ENCODE measurements around the gene GPR18. TPM values are rescaled to one million over a fixed set of nuclear protein-coding genes. Genes with fewer than 3 reads are reported as not detected.
"Not testable (repeated sequence)": the region's sequence is repeated elsewhere in the genome, so short reads cannot be mapped to it uniquely, and the experiment has no call there.

Gene GPR18
- total RNA-seq, 1 donor from 2014 or later = not detected

GRCh38 chr13:99237981-99238662 lies 20.1 kb downstream of the GPR18 start:
- no peak for TF ChIP-seq CTCF (IDR thresholded peaks at IDR 0.05; ENCODE audit: insufficient read depth, low read length, poor library complexity, severe bottlenecking)
- Histone ChIP-seq H3K27me3 (ENCODE audit: control insufficient read depth, insufficient read depth, low read length) (no peaks in the 10 kb centered on the region), H3K36me3 (ENCODE audit: control insufficient read depth, insufficient read depth, low read length) (no peaks in the 10 kb centered on the region), H3K4me3 (ENCODE audit: low read depth, low read length) (no peak overlapping the region)
- no peak for DNase-seq (ENCODE audit: low read depth)

- Histone ChIP-seq H3K27me3 (ENCODE audit: control insufficient read depth, insufficient read depth, low read length) (no peaks in the 10 kb centered on the region), H3K36me3 (ENCODE audit: control insufficient read depth, insufficient read depth, low read length) (no peaks in the 10 kb centered on the region), H3K4me3 (ENCODE audit: low read depth, low read length) (no peak overlapping the region)
- no peak for DNase-seq (ENCODE audit: low read depth)
- TF ChIP-seq CTCF (IDR thresholded peaks at IDR 0.05; ENCODE audit: insufficient read depth, low read length, poor library complexity, severe bottlenecking) = no peak
Observed at GRCh38 chr13:99231721-99232120, 26.5 kb downstream of the GPR18 start.

- Histone ChIP-seq H3K27me3 (ENCODE audit: control insufficient read depth, insufficient read depth, low read length) (no peaks in the 10 kb centered on the region), H3K4me3 (ENCODE audit: low read depth, low read length) (no peak overlapping the region), H3K36me3 (ENCODE audit: control insufficient read depth, insufficient read depth, low read length) (no peaks in the 10 kb centered on the region)
- TF ChIP-seq CTCF (IDR thresholded peaks at IDR 0.05; ENCODE audit: insufficient read depth, low read length, poor library complexity, severe bottlenecking) = no peak
- no peak for DNase-seq (ENCODE audit: low read depth)
Observed at GRCh38 chr13:99230991-99231390, 27.2 kb downstream of the GPR18 start.

- not testable (repeated sequence) for H3K4me3 ChIP-seq (ENCODE audit: low read depth, low read length); H3K36me3 ChIP-seq (ENCODE audit: control insufficient read depth, insufficient read depth, low read length); H3K27me3 ChIP-seq (ENCODE audit: control insufficient read depth, insufficient read depth, low read length); DNase-seq (ENCODE audit: low read depth)
Observed at GRCh38 chr13:99230588-99230987, 27.6 kb downstream of the GPR18 start.

GRCh38 chr13:99228737-99229691 lies 29.2 kb downstream of the GPR18 start:
- Histone ChIP-seq H3K27me3 (ENCODE audit: control insufficient read depth, insufficient read depth, low read length) (no peaks in the 10 kb centered on the region), H3K36me3 (ENCODE audit: control insufficient read depth, insufficient read depth, low read length) (no peaks in the 10 kb centered on the region), H3K4me3 (ENCODE audit: low read depth, low read length) (no peak overlapping the region)
- no peak for TF ChIP-seq CTCF (IDR thresholded peaks at IDR 0.05; ENCODE audit: insufficient read depth, low read length, poor library complexity, severe bottlenecking)
- DNase-seq (ENCODE audit: low read depth) = peak; percentile 66

GRCh38 chr13:99227909-99228688 lies 30.1 kb downstream of the GPR18 start:
- DNase-seq (ENCODE audit: low read depth) = no peak
- no peaks in the 10 kb centered on the region for H3K27me3 ChIP-seq (ENCODE audit: control insufficient read depth, insufficient read depth, low read length)
- H3K36me3 ChIP-seq (ENCODE audit: control insufficient read depth, insufficient read depth, low read length) = no peaks in the 10 kb centered on the region
- no peak overlapping the region for H3K4me3 ChIP-seq (ENCODE audit: low read depth, low read length)
- no peak for TF ChIP-seq CTCF (IDR thresholded peaks at IDR 0.05; ENCODE audit: insufficient read depth, low read length, poor library complexity, severe bottlenecking)
